ENCODE measurements around the gene KLRK1.
"Not testable (repeated sequence)": the region's sequence is repeated elsewhere in the genome, so short reads cannot be mapped to it uniquely, and the experiment has no call there.

KLRK1 gene

DNA sequence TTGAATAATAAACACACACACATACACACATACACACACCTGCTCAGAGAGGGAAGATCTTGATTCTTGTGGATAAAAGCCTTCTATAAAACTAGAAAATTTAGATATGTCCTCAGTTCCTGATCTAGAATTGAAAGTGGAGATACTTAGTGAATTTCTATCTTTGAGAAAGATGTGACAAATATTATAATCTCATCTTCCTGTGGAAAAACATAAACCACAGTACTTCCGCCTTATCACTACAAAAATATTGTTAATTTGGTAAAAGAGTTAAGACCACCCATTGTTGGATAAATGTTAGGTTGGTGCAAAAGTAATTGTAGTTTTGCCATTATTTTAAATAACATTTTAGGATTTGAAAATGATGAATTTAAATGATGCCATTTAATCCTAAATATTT lies at the start of gene KLRK1:
KLRK1 (minus strand) TSS at position 138 of the 400 bp plus-strand sequence. CDS start 1,231 bp downstream, outside the sequence.
- no peak for DNase-seq

DNA sequence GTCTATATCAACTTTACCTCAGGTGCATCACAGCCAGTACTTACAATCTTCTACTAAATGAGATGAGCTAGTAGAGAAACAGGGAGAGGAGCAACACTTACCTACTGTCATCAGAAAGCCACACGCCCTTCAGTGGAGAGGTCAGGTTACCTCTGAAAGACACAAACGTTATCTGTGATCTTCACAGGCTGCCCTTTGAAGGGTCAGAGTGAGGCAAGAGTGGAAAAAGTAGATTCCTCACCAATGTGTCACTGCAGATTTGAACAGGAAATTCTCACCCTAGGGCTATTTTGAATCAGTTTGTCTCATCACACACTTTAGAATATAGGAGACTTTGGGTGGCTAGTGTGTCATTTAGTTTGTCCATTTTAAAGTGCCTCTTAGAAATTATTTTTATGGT lies 47.8 kb upstream of the KLRK1 start:
- DNase-seq: not testable (repeated sequence)

DNA sequence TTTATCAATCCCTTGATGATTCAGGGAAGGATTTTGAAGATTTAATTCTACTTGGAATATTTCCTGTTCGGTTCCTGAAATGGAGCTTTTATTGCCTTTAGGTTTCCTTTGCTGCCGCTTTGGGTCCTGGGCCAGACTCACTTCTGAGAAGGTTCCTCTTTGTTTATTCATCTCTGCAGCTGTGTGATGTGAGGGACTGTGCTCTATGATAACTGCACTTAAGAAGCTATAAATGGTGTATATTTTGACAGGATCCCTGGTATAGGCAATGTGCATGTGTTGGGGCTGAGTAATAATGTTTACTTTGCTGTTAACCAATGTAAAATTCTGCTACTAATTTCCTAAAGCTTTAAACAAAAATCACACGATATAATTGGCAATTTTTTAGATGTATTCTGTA lies 46.0 kb upstream of the KLRK1 start, which contains the start of gene KLRC2:
KLRC2 (minus strand) TSS at position 195 of the 400 bp plus-strand sequence; CDS start at position 171, 24 bp downstream.
- not testable (repeated sequence) for DNase-seq

DNA sequence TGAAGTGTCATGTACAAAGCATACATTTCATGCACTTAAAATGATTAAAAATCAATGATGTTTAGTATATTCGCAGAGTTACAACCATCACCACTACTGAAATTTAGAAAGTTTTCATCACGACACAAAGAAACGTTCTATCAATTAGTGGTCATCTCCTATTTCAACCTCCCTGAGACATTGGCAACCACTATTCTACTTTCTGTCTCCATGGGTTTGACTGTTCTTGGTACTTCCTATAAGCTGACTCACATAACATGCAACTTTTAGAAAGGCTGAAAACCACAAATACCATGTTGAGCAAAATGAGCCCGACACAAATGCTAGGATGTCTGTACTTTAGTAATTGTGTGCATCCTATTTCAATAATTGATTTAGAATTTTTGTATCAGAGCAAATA lies 40.8 kb upstream of the KLRK1 start:
- not testable (repeated sequence) for DNase-seq

DNA sequence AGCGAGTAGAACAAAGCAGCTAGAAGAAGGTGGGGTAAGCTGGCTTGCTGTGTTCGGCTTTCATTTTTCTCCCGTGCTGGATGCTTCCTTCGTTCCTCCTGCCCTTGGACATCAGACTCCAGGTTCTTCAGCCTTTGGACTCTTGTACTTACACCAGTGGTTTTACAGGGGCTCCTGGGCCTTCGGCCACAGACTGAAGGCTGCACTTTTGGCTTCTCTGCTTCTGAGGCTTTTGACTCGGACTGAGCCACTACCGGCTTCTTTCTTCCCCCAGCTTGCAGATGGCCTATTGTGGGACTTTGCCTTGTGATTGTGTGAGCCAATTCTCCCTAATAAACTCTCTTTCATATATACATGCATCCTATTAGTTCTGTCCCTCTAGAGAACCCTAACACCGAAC lies 36.1 kb upstream of the KLRK1 start:
- not testable (repeated sequence) for DNase-seq

DNA sequence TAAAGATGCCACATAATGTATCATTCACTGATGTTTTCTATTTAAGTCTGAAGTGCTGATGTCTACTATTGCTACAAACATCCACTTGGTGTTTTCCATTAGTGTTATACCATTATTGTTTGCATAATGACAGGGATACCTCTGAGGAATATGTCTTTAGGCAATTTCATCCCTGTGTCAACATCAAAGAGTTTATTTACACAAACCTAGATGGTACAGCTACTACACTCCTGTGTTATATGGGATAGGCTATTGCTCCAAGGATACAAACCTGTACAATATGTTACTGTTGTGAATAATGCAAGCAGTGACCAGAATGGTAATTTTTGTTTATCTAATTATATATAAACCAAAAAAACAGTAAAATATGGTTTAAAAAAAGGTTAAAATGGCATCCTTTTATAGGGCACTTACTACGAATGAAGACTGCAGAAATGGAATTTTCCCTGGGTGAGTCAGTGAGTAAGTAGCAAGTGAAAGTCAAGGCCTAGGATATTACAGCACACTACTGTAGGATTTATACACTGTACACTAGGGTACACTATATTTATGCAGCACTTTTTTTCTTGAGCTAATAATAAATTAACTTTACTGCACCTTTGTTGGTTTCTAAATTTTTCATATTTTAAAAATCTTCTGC lies 34.5 kb upstream of the KLRK1 start:
- DNase-seq: not testable (repeated sequence)

DNA sequence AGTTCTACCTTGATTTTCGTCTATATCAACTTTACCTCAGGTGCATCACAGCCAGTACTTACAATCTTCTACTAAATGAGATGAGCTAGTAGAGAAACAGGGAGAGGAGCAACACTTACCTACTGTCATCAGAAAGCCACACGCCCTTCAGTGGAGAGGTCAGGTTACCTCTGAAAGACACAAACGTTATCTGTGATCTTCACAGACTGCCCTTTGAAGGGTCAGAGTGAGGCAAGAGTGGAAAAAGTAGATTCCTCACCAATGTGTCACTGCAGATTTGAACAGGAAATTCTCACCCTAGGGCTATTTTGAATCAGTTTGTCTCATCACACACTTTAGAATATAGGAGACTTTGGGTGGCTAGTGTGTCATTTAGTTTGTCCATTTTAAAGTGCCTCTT lies 32.3 kb upstream of the KLRK1 start:
- not testable (repeated sequence) for DNase-seq

DNA sequence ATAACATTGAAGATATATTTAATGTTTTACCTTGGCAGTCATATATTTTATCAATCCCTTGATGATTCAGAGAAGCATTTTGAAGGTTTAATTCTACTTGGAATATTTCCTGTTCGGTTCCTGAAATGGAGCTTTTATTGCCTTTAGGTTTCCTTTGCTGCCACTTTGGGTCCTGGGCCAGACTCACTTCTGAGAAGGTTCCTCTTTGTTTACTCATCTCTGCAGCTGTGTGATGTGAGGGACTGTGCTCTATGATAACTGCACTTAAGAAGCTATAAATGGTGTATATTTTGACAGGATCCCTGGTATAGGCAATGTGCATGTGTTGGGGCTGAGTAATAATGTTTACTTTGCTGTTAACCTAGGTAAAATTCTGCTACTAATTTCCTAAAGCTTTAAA lies 30.5 kb upstream of the KLRK1 start, which contains the start of gene KLRC3:
KLRC3 (minus strand) TSS at position 262 of the 400 bp plus-strand sequence; CDS start at position 217, 45 bp downstream.
- DNase-seq: not testable (repeated sequence)

DNA sequence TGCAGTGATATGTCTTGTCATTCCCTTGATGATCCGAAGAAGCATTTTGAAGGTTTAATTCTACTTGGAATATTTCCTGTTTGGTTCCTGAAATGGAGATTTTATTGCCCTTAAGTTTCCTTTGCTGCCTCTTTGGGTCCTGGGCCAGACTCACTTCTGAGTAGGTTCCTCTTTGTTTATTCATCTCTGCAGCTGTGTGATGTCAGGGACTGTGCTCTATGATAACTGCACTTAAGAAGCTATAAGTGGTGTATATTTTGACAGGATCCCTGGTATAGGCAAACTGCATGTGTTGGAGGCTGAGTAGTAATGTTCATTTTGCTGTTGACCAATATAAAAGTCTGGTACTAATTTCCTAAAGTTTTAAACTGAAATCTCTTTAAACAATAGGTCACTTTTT lies 19.6 kb upstream of the KLRK1 start, which contains the start of gene KLRC4:
KLRC4 (minus strand) TSS at position 366 of the 400 bp plus-strand sequence; CDS start at position 184, 182 bp downstream.
- DNase-seq: no peak

DNA sequence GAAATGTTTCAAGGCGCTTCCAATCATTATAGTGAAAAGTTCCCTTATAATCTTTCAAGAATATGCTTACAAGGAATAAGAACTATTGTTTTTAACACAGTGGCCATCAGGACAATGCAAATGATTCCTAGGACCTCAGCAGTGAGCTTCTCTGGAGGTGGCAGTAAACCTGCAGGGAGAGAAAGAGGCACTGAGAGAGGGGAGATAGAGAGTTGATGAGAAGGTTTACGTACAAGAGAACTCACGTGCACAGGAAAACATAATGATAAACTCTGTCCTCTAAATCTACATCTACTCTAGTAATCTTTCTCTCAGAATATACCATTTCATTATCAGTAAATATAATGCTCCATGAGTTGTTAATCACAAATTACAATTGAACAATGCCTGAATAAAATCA lies 19.0 kb upstream of the KLRK1 start:
- no peak for DNase-seq

DNA sequence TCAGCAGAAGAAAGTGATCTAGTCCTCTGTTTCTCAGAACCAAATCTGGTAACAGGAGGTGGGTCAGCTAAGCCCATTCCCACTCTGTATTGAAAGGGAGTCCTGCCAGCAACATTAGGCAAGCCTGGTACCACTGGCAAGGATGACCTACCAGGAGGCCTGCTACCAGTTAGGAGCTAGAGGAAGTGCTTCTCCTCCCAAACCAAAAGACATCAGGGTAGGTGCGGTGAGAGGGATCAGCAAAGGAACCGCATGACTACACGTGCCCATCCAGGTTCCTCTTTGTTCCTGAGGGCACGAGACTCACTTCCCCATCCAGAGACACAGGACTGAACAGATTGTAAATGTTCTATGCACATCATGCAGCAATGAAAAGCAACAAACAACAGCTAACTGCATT lies 16.9 kb upstream of the KLRK1 start:
- no peak for DNase-seq

DNA sequence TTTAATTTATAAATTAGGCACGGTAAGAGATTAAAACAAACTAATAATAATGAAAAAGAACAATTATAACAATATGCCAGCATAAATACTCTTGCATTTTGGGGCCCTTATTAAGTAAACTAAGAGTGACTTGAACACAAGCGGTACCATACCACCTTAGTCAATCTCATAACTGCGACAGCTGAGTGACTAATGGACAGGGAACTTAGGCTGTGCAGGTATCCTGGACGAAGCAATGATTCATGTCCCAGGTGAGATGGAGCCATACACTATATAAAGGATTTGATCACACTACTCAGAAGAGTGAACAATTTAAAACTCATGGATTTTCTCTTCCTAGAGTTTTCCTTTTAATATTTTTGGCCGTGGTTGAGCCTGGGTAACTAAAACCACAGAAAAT lies 15.5 kb upstream of the KLRK1 start:
- DNase-seq: no peak

DNA sequence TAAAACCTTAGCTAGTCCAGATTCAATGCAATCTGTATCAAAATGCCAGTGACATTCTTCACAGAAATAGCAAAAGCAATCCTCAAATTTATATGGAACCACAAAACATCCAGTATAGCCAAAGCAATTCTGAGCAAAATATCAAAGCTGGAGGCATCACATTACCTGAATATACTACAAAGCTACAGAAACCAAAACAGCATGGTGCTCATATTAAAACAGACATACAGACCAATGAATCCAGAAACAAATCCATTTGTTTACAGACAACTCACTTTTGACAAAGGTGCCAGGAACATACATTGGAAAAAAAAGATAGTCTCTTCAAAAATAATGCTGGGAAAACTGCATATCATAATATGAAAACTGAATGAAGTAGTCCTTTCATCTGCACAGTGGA lies 15.0 kb upstream of the KLRK1 start:
- no peak for DNase-seq

DNA sequence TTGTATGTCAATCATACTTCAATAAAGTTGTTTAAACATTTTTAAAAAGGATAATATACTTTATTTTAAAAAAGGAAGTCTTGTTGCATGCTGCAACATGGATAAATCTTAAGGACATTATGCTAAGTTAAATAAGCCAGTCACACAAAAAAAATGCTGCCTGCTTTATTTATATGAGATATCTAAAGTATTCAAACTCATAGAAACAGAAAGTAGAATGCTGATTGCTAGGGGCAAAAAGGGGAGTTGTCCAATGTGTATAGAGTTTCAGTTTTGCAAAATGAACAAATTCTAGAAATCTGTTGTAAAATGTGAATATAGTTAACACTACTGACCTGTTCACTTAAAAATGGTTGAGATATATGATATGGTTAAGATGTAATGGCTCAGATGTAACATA lies 11.0 kb upstream of the KLRK1 start:
- no peak for DNase-seq

DNA sequence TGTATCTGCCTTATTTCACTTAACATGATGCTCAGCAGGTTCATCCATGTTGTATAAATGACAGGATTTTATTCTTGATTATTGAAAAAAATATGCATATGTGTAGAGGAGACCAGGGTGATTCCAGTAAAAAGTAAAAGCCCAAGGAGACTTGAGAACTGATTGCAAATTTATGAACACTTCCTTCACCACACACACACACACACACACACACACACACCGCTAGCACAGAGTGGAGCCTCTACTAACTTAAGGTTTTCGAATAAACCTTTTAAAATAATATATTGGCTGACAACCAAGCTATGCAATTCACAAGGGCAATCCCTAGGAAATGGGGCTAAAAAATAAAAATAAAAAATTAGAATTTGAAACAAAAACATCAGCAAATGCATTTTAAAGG lies 8.3 kb upstream of the KLRK1 start:
- no peak for DNase-seq

DNA sequence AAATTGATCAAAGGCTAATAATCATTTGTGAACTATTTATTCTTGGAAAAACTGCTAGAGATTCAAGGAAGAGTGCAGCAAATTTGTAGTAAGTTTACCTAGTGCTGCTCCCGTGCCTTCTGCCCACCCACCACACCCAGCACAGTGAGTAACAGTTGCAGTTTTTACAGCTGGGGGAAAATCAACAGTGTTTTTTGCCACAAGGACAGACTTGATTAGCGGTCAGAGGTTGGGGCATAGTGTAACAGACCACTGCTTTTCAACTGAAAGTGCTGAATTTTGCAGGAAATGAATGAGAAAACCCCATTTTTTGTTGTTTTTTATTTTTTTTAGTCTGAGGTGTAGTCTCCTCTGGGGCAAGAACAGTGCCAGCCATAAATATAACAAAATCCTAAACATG lies 7.5 kb upstream of the KLRK1 start:
- DNase-seq: no peak

DNA sequence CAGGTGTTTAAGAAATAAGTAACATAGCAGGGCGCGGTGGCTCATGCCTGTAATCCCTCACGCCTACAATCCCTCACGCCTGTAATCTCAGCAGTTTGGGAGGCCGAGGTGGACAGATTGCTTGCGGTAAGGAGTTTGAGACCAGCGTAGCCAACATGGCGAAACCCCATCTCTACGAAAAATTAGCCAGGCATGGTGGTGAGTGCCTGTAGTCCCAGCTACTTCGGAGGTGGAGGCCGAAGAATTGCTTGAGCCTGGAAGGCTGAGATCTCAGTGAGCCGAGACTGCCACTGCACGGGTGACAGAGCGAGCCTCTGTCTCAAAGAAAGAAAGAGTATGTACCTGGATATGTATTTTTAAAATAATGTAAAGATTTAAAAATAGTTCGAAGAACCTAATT lies 6.3 kb upstream of the KLRK1 start:
- DNase-seq: not testable (repeated sequence)

DNA sequence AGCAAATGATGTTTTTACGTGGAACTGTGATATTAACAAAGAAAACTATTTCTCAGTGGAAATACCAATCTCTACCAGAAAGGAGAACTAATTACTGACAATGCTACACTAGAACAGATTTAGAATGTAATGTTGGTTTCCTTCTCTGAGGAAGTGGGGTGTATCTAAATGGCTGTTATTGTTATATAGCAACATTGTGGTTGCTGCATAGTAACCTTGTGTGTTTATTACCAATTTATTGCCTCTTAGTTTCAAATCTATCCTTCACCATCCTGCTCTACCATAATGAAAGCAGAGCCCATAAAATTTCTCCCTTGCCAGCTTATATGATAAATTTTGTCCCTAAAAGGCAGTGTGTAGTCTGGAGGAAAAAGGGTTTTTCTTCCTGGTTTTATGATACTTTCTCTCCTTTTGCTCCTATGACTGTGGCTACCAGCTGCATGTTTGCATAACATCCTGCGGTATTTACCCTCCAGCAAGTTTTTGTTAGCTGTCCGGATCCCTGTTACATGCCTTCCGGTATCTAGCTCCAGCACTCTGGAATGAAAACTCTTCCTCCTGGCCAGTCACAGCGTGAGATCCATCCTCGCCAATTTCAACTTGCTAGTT lies 5.7 kb upstream of the KLRK1 start:
- no peak for DNase-seq

DNA sequence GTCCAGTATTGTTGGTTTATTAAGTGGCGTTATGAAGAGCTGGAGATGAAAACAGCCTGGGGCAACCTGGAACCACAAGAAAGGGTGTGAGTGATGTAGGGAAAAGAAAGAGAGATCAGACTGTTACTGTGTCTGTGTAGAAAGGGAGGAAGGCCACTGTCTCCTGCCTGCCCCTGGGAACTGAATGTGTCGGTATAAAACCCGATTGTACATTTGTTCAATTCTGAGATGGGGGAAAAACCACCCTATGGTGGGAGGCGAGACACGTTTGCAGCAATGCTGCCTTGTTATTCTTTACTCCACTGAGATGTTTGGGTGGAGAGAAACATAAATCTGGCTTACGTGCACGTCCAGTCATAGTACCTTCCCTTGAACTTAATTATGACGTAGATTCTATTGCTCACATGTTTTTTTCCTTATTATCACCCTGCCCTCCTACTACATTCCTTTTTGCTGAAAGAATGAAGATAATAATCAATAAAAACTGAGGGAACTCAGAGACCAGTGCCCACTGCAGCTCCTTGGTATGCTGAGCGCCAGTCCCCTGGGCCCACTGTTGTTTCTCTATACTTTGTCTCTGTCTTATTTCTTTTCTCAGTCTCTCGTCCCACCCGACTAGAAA lies 4.8 kb upstream of the KLRK1 start:
- not testable (repeated sequence) for DNase-seq

DNA sequence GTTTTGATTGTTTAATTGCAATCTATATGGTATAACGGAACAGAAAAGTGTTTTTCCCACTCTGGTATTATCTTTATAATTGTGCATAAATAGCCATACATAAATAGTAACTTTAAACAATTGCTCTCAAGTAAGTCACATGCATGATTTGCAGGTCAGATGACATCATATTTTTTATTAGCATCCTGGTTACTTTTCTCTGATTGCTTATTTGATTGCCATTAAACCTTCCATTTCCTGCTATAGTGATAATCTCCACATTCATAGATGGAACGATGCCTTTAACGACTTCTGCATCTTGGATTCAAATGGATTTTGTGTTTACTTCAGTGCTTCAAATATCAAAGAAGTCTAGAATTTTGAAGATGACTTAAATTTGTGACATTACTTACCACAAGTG lies 3.5 kb upstream of the KLRK1 start:
- DNase-seq: no peak

DNA sequence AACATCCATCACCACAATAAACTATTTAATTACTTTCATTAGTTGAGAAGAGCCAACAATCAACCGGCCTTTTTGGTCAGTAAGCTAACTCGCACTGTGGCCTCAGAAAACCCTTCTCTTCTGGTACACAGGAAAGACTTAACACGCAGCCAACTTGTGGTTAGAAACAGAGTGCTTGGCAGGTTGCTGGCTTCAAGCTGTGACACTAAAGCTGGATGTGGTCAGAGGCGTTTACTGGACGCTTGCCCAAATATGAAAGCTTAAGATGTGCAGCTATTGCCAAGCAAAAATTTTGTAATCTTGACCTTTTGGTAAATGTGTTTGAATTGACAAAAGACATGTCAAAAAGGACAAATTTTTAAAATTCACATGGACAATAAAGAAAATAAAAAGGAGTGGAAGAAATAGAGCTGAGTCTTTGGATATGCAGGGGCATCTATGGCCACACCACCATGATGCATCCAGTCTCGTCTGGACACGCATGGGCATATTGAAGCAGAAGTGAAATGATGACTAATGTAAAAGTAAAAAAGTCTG lies 2.6 kb upstream of the KLRK1 start:
- DNase-seq: no peak

DNA sequence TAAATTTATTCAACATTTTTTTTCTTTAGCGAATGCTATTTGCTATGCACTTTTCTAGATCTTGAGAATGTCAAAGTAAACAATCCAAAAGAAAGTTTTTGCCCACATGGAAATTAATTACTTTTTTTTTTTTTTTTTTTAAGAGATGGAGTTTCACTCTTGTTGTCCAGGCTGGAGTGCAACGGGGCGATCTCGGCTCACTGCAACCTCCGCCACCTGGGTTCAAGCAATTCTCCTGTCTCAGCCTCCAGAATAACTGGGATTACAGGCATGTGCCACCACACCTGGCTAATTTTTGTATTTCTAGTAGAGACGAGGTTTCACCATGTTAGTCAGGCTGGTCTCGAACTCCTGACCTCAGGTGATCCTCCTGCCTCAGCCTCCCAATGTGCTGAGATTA lies 1.1 kb upstream of the KLRK1 start:
- not testable (repeated sequence) for DNase-seq

DNA sequence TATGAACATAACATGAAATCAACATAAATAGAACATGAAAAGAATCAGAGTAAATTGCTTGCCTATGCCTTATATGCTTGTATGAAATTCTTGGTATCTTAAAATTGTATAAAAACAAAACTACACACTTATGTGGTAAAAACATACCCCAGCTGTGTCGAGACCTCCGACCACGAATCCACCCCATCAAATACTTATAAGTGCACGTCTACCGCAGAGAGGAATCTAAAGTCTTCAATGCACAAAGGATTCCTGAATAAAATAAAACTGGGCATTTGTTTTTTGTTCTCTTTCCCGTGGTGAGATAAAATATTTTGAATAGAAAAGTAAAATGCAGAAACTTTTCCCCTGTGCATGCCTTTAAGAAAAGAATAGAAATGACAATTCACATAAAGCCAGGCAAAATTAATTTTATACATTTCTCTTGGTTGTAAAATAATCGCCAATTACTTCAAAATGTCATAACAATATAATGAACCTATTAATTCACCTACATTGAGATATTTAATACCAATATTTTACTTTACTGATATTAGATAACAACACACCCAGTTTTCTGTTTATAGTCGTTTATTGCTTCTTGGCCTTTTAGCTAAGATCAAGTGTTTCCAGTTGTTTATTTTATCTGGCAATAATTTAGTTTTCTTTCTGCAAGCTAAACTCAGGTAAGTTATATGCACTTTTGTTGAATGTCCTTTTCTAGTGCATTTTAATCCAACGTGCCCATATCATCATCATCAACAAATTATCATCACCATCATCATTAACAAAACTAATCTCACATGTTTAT lies 1.0 kb downstream of the KLRK1 start:
- no peak for DNase-seq
